ENCODE results near the gene TNS1. TPM values are rescaled to one million over a fixed set of nuclear protein-coding genes. Genes with fewer than 3 reads are reported as not detected.

Gene TNS1
- polyA plus RNA-seq, 1 experiment: 19.7 TPM

DNA sequence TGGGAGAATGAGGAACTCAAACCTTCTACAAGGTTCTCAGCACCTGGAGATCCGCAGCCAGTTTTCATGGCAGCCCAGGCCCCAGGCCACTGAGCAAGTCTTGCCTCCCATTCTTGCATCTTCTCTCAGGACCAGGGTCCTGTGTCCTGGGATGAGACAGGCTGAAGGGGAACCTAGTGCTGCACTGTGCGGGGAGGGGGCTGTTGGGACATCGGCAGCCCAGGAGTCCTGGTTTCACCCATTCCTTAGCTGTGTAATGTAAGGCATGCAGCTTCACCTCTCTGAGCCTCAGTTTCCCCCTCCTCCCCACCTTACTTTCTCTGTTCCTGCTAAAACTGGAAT, 43.9 kb downstream of the TNS1 start:
- no peak for TF ChIP-seq CTCF (IDR thresholded peaks at IDR 0.05; ENCODE audit: low read depth, low read length)
- no peak for DNase-seq (ENCODE audit: low read depth, low spot score)
- POLR2A ChIA-PET: no interaction called here
- no peaks in the 10 kb centered on the region for H3K9me3 ChIP-seq (ENCODE audit: control insufficient read depth, insufficient read depth, low read length)
- H3K4me3 ChIP-seq (ENCODE audit: low read depth, low read length): no peak overlapping the region
- H3K27me3 ChIP-seq (ENCODE audit: control insufficient read depth, insufficient read depth, low read length): no peaks in the 10 kb centered on the region
- H3K27ac ChIP-seq (ENCODE audit: low read depth, low read length): no peak overlapping the region
- CTCF ChIA-PET: no interaction called here

DNA sequence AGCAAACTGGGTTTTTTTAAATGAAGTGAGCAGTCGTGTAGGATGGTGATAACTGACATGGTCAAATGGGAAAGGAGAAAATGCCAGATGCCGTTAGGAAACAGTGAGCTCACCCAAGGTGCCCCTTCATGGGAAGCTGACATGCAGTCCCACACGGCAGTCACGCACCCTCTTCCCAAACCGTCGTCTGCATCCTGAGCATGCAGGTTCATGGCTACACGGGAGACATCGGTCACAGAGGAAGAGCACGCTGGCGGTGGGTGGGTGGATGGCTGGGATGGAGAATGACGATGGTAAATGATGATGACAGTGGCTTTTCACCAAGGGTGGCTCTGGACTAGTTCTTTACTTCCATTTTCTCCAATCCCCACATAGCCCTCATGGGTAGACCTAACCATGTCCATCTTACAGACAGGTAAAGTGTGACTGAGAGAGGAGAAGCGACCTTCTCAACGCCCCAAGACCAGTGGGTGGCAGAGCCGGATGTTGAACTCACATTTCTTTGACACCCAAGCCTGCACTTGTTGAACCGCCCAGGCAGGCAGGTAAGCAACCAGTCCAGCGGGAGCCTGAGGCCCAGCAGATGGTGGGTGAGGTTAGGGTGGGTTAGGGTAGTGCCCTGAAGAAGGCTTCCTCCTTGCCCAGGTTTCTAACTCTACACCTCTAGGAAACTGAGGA, 44.5 kb downstream of the TNS1 start:
- ChIA-PET CTCF (no interaction called here), POLR2A (no interaction called here)
- no peak for DNase-seq (ENCODE audit: low read depth, low spot score)
- H3K4me3 ChIP-seq (ENCODE audit: low read depth, low read length): no peak overlapping the region
- H3K27me3 ChIP-seq (ENCODE audit: control insufficient read depth, insufficient read depth, low read length): no peaks in the 10 kb centered on the region
- H3K27ac ChIP-seq (ENCODE audit: low read depth, low read length): no peak overlapping the region
- TF ChIP-seq CTCF (IDR thresholded peaks at IDR 0.05; ENCODE audit: low read depth, low read length): no peak
- no peaks in the 10 kb centered on the region for H3K9me3 ChIP-seq (ENCODE audit: control insufficient read depth, insufficient read depth, low read length)

DNA sequence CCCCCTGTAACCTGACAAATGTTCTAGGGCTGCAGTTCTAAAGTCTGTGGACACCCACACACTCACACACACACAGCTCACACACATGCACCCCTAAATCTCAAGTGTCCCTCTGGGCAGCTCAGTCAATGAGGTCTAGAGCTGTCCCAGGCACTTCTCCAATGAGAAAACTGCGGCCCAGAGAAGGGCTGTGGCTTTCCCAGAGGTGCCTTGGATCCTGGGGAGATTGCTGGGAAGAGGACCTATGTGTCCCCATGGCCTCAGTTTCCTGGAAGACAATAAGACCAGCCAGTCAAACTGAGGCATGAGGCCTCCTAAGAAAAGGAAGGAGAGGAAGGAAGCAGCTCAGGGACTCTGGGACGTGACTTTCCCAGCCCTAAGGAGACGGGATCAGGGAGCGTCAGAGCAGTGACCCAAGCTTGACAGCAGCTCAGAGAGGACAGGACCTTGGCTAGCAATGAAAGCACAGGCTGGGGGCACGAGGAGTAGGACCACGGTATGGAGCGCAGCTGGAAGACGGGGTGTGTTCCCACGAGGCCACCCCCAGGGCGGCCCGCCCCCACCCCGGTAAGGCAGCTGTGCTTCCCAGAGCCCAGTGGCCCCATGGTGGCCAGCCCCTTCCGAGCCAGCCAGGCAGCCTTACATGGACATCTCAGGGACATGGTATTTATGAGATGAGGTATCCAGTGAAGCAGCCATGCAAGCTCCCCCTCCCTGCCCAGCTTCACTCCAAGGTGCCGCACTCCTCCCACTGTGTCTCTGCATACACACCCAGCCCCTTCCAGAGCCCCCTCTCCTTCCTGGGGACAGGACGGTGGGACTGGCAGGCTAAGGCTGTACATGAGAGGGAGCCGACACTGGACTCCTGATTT, 46.0 kb downstream of the TNS1 start:
- ChIA-PET POLR2A (no interaction called here), CTCF (no interaction called here)
- TF ChIP-seq CTCF (IDR thresholded peaks at IDR 0.05; ENCODE audit: low read depth, low read length): no peak
- no peak overlapping the region for H3K27ac ChIP-seq (ENCODE audit: low read depth, low read length)
- H3K9me3 ChIP-seq (ENCODE audit: control insufficient read depth, insufficient read depth, low read length): no peaks in the 10 kb centered on the region
- no peak overlapping the region for H3K4me3 ChIP-seq (ENCODE audit: low read depth, low read length)
- DNase-seq (ENCODE audit: low read depth, low spot score): no peak
- no peaks in the 10 kb centered on the region for H3K27me3 ChIP-seq (ENCODE audit: control insufficient read depth, insufficient read depth, low read length)

DNA sequence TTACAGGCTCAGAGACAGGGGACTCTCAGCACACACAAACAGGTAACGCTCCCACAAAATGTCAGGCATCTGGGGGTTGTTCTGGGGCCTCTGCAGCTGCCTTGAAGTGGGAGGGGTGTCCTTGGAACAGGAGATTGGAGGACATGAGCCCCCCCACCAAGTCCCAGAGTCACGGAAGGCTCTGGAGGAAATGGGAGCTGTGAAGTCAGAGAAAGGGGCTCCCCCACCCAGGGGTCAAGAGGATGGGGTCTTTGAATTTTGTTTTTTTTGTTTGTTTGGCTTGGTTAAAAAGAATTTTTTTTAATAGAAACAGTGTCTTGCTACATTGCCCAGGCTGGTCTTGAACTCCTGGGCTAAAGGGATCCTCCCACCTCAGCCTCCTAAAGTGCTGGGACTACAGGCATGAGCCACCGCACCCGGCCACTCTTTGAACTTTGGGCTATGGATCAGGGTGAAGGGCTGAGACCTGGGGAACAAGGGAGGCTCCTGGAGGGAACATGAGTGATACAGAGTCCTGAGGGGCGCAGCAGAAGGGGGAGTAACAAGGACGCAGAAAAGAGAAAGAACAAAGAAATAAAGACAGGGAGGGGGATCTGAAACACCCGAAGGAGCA, 46.8 kb downstream of the TNS1 start:
- DNase-seq (ENCODE audit: low read depth, low spot score): no peak
- H3K27ac ChIP-seq (ENCODE audit: low read depth, low read length): no peak overlapping the region
- POLR2A ChIA-PET: no interaction called here
- H3K27me3 ChIP-seq (ENCODE audit: control insufficient read depth, insufficient read depth, low read length): no peaks in the 10 kb centered on the region
- CTCF ChIA-PET: no interaction called here
- H3K4me3 ChIP-seq (ENCODE audit: low read depth, low read length): no peak overlapping the region
- no peaks in the 10 kb centered on the region for H3K9me3 ChIP-seq (ENCODE audit: control insufficient read depth, insufficient read depth, low read length)
- no peak for TF ChIP-seq CTCF (IDR thresholded peaks at IDR 0.05; ENCODE audit: low read depth, low read length)

All from AG04450 (cell line).